GM19467 (cell line): ENCODE measurements around the gene KCTD2.

Experiments used
- ATAC-seq: cut with Tn5 transposase; IDR thresholded peaks from one replicate; pipeline ENCODE4 v1.9.1; 2021; ENCODE audit warnings: mild to moderate bottlenecking, moderate library complexity; ENCODE audit not compliant: unreplicated experiment

The KCTD2 gene

GRCh38 chr17:75094871-75095399 lies 47.9 kb downstream of the KCTD2 start:
- ATAC-seq: no peak

- no peak for ATAC-seq
Measured at GRCh38 chr17:75096082-75096625, 49.1 kb downstream of the KCTD2 start.

- ATAC-seq: no peak
Measured at GRCh38 chr17:75097865-75098264, 50.8 kb downstream of the KCTD2 start.

- no peak for ATAC-seq
Measured at GRCh38 chr17:75098861-75099260, 51.8 kb downstream of the KCTD2 start.

GRCh38 chr17:75099881-75100595 lies 53.0 kb downstream of the KCTD2 start:
- ATAC-seq: no peak

- ATAC-seq: no peak
Measured at GRCh38 chr17:75102385-75102821, 55.4 kb downstream of the KCTD2 start.

GRCh38 chr17:75103601-75104554 lies 56.9 kb downstream of the KCTD2 start:
- no peak for ATAC-seq

- ATAC-seq: no peak
Measured at GRCh38 chr17:75105126-75106080, 58.4 kb downstream of the KCTD2 start.

- no peak for ATAC-seq
Measured at GRCh38 chr17:75108193-75108592, 61.2 kb downstream of the KCTD2 start.

- ATAC-seq: no peak
Measured at GRCh38 chr17:75109046-75109406, 62.0 kb downstream of the KCTD2 start.

- ATAC-seq: peak; percentile 52
Measured at GRCh38 chr17:75109407-75110233, 62.6 kb downstream of the KCTD2 start, which contains the start of gene ARMC7. Gene ARMC7, plus strand, starts transcription at chr17:75109969. Its CDS starts 320 bp downstream, at chr17:75110289.

GRCh38 chr17:75110234-75110937 lies 63.4 kb downstream of the KCTD2 start:
- ATAC-seq: no peak

GRCh38 chr17:75111777-75112335 lies 64.8 kb downstream of the KCTD2 start:
- ATAC-seq: no peak

- no peak for ATAC-seq
Measured at GRCh38 chr17:75113798-75114551, 67.0 kb downstream of the KCTD2 start.

- no peak for ATAC-seq
Measured at GRCh38 chr17:75114552-75115314, 67.7 kb downstream of the KCTD2 start.
